Thoracic aorta (tissue), 2 donors: ENCODE measurements around the gene ODAD3. TPM values are rescaled to one million over a fixed set of nuclear protein-coding genes. Genes with fewer than 3 reads are reported as not detected.
"Not testable (repeated sequence)": the region's sequence is repeated elsewhere in the genome, so short reads cannot be mapped to it uniquely, and the experiment has no call there.

ENCODE experiments used
- ATAC-seq: fragments of 150-250 bp; one replicate; pipeline ENCODE4 v1.8.0; 2017; ENCODE audit warnings: low read depth; ENCODE audit not compliant: insufficient number of reproducible peaks, low FRiP score
- DNase-seq: peaks from one replicate; pipeline ENCODE4 v3.0.0-alpha.2; 2020; ENCODE audit warnings: low spot score
- H3K27ac ChIP-seq, 2 donors: fragments of 200-600 bp; sonication (generic); 1 replicate in 1 of 2; 2 replicates in 1 of 2; pipeline ENCODE4 v1.5.1; 2016; ENCODE audit warnings: mild to moderate bottlenecking in 2 of 2, moderate library complexity in 2 of 2
- H3K27me3 ChIP-seq: fragments of 200-600 bp; sonication (generic); replicated peaks from 2 replicates; pipeline ENCODE4 v1.6.0; 2016; ENCODE audit warnings: mild to moderate bottlenecking; ENCODE audit not compliant: insufficient read depth
- H3K36me3 ChIP-seq: fragments of 200-600 bp; sonication (generic); one replicate; pipeline ENCODE4 v1.5.1; 2016
- H3K4me1 ChIP-seq, 2 donors: fragments of 200-600 bp; sonication (generic); 1 replicate in 1 of 2; 2 replicates in 1 of 2; pipeline versions ENCODE4 v1.5.1 to v1.6.0; 2016; ENCODE audit warnings: low read depth in 2 of 2, mild to moderate bottlenecking in 1 of 2; ENCODE audit not compliant: control insufficient read depth in 1 of 2
- H3K4me3 ChIP-seq: fragments of 200-600 bp; sonication (generic); 2 replicates; pipeline ENCODE4 v1.5.1; 2016; ENCODE audit warnings: mild to moderate bottlenecking
- H3K9me3 ChIP-seq: fragments of 200-600 bp; sonication (generic); 2 replicates; pipeline ENCODE4 v1.5.1; 2016
- CTCF ChIP-seq: fragments of 200-600 bp; sonication (generic); IDR thresholded peaks from one replicate; pipeline ENCODE4 v1.5.1; 2019; ENCODE audit warnings: antibody characterized with exemption
- total RNA-seq, 2 donors: library from RNA; depleted of rRNA; stranded (reverse); fragments of >200 nt; gene quantifications; one replicate each; pipeline versions ENCODE4 v1.1.0 to v1.2.3, GENCODE V29; 2016

Gene ODAD3
- total RNA-seq, 2 donors from 2014 or later = 0.35 to 2.0 TPM

- ATAC-seq = no peak
- H3K9me3 ChIP-seq = no peaks in the 10 kb centered on the region
Measured at GRCh38 chr19:11463391-11463790, 28.5 kb upstream of the ODAD3 start.

GRCh38 chr19:11461453-11461852 is 26.5 kb upstream of the ODAD3 start:
- no peaks in the 10 kb centered on the region for H3K4me1 ChIP-seq
- H3K9me3 ChIP-seq = no peaks in the 10 kb centered on the region
- ATAC-seq (no peak), DNase-seq (no peak)
- TF ChIP-seq CTCF = no peak
- no peak overlapping the region for H3K27ac ChIP-seq
- no peaks in the 10 kb centered on the region for H3K27me3 ChIP-seq
- no peak overlapping the region for H3K4me3 ChIP-seq
- no peaks in the 10 kb centered on the region for H3K36me3 ChIP-seq

More at GRCh38 chr19:11463391-11463790, 28.5 kb upstream of the ODAD3 start:
- Histone ChIP-seq H3K27ac (no peak overlapping the region), H3K4me3 (no peak overlapping the region), H3K27me3 (no peaks in the 10 kb centered on the region), H3K4me1 (no peaks in the 10 kb centered on the region), H3K36me3 (no peaks in the 10 kb centered on the region)
- no peak for TF ChIP-seq CTCF
- no peak for DNase-seq

GRCh38 chr19:11460207-11460606 is 25.3 kb upstream of the ODAD3 start:
- no peaks in the 10 kb centered on the region for H3K9me3 ChIP-seq
- no peak for TF ChIP-seq CTCF
- H3K27ac ChIP-seq = no peak overlapping the region

GRCh38 chr19:11458912-11459311 is 24.0 kb upstream of the ODAD3 start:
- H3K4me3 ChIP-seq, DNase-seq, H3K36me3 ChIP-seq, H3K27me3 ChIP-seq, H3K9me3 ChIP-seq, H3K27ac ChIP-seq, H3K4me1 ChIP-seq, ATAC-seq: not testable (repeated sequence)

More at GRCh38 chr19:11460207-11460606, 25.3 kb upstream of the ODAD3 start:
- no peaks in the 10 kb centered on the region for H3K27me3 ChIP-seq
- no peaks in the 10 kb centered on the region for H3K36me3 ChIP-seq
- ATAC-seq (no peak), DNase-seq (no peak)
- no peak overlapping the region for H3K4me3 ChIP-seq
- H3K4me1 ChIP-seq = no peaks in the 10 kb centered on the region

- Histone ChIP-seq H3K36me3 (no peaks in the 10 kb centered on the region), H3K9me3 (no peaks in the 10 kb centered on the region), H3K27me3 (no peaks in the 10 kb centered on the region), H3K4me3 (no peak overlapping the region), H3K4me1 (no peaks in the 10 kb centered on the region), H3K27ac (no peak overlapping the region)
- DNase-seq = no peak
- ATAC-seq = no peak
- TF ChIP-seq CTCF = no peak
Measured at GRCh38 chr19:11458236-11458900, 23.4 kb upstream of the ODAD3 start.

- no peaks in the 10 kb centered on the region for H3K36me3 ChIP-seq
- no peak overlapping the region for H3K27ac ChIP-seq
- no peaks in the 10 kb centered on the region for H3K27me3 ChIP-seq
- H3K4me1 ChIP-seq = no peaks in the 10 kb centered on the region
- DNase-seq (no peak), ATAC-seq (no peak)
- no peak for TF ChIP-seq CTCF
- no peak overlapping the region for H3K4me3 ChIP-seq
- H3K9me3 ChIP-seq = no peaks in the 10 kb centered on the region
Measured at GRCh38 chr19:11457831-11458230, 22.9 kb upstream of the ODAD3 start.
